NCI-H345 treated with DMSO at 0.1 percent for 48 hours (cell line): ENCODE data around the gene WDR31.
"Not testable (repeated sequence)": the region's sequence is repeated elsewhere in the genome, so short reads cannot be mapped to it uniquely, and the experiment has no call there.

Experiments
- DNase-seq: peaks from one replicate; lab custom pipeline; 2025; ENCODE audit not compliant: unreplicated experiment; lab: John Stamatoyannopoulos, UW

Gene WDR31

DNA sequence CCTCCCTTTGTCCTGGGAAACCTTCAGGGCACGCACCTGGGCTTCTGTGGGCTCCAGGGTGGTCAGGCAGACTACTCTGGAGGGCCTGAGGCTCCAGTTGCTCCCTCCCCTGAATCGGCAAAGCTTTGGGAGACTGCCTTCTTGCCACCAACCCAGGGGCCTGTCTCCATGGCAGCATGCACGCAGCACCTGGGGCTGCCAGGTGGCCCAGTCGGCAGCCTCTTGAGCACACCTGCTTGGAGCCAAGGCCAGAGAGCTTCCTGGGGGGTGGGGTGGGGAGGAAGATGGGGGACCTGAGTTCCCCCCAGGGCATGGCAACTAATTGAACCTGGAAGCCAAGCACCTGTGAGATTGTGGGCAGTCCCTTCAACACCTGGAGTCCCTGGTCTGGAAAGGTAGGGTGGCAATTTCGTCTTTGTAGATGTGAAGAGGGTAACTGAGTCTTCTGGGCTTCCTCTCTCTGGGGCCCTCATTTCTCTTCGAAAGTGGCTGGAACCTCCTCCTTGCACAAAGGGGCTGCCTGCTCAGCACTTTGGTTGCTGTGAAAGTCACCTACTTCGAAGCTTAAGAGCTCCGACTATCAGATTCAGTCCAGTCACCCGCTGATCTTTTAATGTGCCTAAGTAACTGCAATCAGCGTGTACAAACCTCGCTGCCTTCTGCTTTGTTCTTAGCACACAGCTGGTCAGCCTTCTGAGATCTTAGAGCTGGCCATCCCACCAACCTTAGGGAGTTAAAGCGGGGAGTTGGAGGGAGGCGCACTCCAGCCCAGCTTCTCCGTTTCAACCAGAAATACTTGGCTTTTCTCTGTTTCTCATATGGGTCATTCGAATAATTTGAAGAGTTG is 40.9 kb downstream of the WDR31 start:
- DNase-seq: peak; percentile 85

DNA sequence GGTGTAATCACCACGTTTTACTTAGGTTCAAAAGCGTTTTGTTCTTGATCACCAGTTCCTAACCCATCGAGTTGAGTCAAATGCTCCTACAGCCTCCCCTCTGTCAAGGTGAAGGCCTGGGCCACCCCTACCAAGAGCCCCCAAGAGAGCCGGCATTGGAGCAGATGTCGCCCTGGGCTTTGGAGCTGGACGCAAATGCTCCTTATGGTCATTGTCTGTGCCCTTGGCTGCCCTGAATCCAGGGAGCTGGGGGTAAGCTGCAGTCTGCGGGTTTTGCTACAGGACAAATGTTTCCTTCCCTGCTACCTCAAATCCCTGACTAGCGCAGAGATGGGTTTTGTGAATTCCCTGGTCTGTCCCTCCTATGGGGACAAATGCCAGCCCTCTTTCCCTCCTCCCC is 41.8 kb downstream of the WDR31 start:
- DNase-seq: no peak

DNA sequence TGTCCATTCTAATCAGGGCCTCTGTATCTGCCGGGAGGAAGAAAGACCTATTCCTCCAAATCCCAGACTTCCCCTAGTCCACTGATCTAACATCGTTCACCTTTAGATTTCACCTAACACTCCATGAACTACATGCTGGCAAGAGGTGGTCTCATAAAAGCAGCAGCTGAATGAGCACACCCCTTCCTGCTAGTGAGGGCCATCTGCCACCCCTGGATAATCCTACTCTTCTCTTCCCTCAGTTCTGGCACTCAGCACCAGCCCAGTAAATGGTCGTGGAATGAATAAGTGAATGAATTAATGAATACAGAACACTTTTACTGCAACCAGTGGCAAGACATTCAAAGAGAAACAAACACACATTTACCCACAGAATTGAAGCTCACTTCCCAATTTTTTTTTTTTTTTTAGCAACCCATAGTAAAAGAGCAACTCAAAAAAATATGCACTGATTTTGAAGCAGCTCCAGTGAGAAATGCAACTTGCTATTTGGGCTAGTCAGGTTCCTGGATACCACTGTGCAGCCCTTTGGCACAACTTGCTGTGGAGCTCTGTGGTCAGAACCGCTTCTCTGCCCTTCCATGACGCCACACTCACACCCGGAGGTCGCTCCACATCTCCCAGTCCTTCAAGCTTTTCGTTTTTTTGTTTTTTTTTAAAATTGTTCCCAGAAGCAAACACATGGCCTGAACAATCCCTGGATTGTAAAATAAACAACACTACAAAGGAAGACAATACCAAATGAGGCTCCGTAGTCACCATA is 43.1 kb downstream of the WDR31 start:
- no peak for DNase-seq

DNA sequence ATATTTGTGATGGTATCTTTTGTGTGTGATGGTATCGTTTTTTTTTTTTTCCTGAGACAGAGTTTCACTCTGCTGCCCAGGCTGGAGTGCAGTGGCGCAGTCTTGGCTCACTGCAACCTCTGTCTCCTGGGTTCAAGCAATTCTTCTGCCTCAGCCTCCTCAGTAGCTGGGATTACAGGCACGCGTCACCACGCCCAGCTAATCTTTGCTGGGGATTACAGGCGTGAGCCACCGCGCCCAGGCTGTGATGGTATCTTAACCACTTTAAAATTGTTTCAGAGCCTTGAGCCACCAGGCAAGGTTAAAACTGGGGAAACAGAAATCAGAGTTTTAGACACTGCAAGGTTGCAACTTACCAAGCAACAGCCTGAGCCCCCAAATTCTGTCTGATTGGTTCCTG is 43.8 kb downstream of the WDR31 start:
- DNase-seq: not testable (repeated sequence)

DNA sequence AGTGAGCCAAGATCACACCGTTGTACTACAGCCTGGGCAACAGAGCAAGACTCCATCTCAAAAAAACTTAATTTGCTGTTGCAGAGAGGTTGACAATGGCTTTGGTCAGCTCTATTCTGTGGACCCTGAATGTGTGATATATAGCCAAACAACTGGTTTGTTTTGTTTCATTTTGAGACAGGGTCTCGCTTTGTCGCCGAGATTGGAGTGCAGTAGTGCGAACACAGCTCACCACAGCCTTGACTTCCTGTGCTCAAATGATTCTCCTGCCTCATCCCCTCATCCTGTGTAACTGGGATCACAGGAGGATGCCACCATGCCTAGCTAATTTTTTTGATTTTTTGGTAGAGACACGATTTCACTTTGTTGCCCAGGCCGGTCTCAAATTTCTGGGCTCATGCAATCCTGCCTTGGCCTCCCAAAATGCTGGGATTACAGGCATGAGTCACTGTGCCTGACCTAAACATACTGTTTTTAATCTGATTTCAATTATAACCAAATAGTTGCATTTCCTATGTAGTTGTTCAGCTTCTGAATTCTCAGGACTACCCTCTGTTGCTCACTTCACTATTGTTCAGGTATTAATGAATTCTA is 46.7 kb downstream of the WDR31 start:
- no peak for DNase-seq

GRCh38 chr9:113290052-113290607 is 49.9 kb downstream of the WDR31 start:
- DNase-seq: no peak

DNA sequence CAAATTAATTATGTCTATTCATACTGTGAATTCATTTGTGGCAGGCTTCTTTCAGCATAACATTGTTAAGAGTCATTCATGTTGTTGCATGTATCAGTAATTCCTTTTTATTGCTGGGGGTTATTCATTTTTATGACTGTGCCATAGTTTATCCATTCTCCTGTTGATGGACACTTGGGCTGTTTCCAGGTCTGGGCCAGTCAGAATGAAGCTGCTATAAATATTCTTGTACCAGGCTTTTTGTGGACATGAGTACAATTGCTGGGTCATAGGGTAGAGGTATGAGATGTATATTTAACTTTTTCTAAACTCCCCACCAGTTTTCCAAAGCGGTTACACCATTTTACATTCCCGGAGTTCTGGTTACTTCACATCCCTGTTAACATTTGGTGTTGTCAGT is 51.0 kb downstream of the WDR31 start:
- DNase-seq: no peak

GRCh38 chr9:113281356-113281755 is 58.7 kb downstream of the WDR31 start:
- no peak for DNase-seq

GRCh38 chr9:113278840-113279239 is 61.2 kb downstream of the WDR31 start:
- no peak for DNase-seq

DNA sequence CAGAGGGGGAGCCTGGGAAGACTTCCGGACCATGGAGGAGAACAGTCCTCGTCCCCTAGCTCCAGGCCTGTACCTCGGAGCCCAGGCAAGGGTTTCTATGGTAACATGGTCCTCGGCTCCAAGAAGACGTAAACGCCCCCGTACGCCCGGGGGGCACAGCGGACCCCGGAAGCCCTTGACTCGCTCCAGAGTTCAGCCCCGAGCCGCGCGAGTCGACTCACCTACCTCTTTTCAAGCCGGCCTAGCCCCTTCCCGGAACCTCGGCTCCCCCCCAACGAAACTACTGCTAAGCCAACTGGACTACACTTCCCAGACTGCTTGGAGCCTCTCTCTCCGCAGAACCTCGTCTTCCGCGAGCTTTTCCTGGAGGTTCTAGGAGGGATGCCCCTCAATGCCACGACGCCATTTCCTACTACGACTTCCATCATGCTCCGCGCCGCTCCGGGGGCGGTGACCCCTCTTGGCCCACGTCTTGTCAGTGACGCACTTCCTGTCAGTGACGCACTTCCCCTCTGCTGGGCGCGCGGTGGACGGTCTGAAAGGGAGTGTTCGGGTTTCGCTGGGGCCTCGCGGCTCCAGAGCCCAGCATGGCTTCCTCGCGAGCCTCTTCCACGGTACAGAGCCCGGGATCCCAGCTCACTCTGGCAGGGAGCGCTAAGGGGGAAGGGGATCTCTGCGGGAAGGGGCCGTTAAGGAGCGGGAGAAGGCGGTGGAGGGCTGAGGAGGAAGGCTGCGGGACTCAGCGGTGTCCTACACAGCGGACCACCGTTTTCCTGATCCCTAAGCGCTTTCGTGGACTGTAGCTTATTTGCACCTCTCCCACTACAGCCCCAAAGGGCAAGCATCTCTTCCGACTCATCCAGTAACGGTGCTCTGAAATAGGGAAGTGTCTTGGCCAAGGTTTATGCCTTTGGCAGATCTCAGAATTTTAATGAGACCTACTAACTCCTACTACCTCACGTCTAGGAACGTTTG is 64.6 kb downstream of the WDR31 start, which contains the start of the genes CDC26 and PRPF4:
TSS of gene CDC26 (minus strand) at position 416 of the 975 bp plus-strand sequence. CDS start 3,065 bp downstream, outside the sequence.
TSS of gene PRPF4 (plus strand) at position 502 of the 975 bp plus-strand sequence. CDS start at position 588, 86 bp downstream.
- DNase-seq: peak; percentile 96

GRCh38 chr9:113274474-113275156 is 65.5 kb downstream of the WDR31 start:
- peak; percentile 48 for DNase-seq

GRCh38 chr9:113269871-113270270 is 70.2 kb downstream of the WDR31 start:
- no peak for DNase-seq

DNA sequence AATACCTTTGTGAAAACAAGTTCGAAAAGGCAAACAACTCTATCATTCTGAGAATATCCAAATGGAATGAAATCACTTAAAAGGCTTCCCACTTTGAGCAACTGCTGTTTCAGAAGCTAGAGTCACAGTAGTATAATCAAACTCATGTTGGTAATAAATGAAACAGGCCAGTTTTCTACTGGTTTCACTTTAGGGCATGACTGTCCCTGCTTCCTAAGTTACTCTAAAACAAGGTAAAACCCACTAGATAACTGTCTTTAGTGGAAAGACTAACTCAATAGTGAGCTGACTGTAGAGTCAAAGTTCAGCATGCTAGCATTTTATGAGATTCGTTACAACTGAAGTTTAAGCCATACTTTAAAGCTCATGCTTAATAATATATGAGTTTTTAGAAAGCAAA is 70.7 kb downstream of the WDR31 start:
- no peak for DNase-seq

- DNase-seq: no peak
Observed at GRCh38 chr9:113267911-113268566, 72.0 kb downstream of the WDR31 start.

- no peak for DNase-seq
Observed at GRCh38 chr9:113266174-113266573, 73.9 kb downstream of the WDR31 start.
